ENCODE results near the gene RACGAP1.

DNA sequence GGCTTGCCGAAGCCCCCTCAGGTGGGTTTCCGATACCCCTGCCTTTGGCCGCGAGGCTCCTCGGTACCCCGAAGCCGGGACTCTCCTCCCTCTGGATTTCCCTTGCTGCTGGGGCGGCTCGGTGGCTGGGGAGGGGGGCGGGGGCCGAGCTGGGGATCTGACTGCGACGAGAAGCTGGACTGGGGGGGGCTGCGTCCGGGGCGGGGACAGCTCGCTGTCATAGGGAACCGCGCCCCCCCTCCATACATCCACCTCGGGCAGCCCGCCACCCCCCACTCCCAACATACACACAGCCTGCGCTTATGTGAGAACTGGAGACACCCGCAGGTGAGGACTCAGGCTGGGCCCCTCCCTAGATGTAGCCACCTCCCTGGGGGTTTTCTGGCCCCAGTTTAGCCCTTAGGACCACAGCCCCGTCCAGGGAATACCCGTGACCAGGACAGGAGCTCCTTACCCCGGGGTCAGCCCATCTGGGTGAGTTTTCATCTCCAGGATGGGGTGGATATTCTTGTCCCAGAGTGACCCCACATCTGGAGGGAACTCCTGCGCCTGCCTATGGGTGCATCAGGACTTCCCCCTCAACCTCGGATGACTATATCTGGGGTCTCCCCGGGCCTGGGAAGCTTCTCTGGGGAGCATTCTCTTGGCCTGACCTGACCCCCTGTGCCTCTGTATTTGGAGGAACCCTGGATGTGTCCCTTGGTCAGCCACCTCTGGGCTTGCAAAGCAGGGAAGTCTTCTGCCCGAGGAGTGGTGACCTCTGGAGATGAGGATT is 32.8 kb upstream of the RACGAP1 start:
- TF ChIP-seq, protein P1, sequence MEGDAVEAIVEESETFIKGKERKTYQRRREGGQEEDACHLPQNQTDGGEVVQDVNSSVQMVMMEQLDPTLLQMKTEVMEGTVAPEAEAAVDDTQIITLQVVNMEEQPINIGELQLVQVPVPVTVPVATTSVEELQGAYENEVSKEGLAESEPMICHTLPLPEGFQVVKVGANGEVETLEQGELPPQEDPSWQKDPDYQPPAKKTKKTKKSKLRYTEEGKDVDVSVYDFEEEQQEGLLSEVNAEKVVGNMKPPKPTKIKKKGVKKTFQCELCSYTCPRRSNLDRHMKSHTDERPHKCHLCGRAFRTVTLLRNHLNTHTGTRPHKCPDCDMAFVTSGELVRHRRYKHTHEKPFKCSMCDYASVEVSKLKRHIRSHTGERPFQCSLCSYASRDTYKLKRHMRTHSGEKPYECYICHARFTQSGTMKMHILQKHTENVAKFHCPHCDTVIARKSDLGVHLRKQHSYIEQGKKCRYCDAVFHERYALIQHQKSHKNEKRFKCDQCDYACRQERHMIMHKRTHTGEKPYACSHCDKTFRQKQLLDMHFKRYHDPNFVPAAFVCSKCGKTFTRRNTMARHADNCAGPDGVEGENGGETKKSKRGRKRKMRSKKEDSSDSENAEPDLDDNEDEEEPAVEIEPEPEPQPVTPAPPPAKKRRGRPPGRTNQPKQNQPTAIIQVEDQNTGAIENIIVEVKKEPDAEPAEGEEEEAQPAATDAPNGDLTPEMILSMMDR (IDR thresholded peaks at IDR 0.05) = no peak
- TF ChIP-seq POLR2A (IDR thresholded peaks at IDR 0.05) = no peak
